Activated T-helper 1 cell treated with Interleukin-2 at 50 U/mL for 16 hours (primary cell): ENCODE data around the gene CCM2.
A peak's percentile ranks its signal among the peaks of the same experiment; 100 is the strongest.
"Not testable (repeated sequence)": the region's sequence is repeated elsewhere in the genome, so short reads cannot be mapped to it uniquely, and the experiment has no call there.

Experiments
- DNase-seq: peaks from one replicate; pipeline ENCODE4 v3.0.0-alpha.2; 2020; ENCODE audit warnings: low read depth

The CCM2 gene

DNA sequence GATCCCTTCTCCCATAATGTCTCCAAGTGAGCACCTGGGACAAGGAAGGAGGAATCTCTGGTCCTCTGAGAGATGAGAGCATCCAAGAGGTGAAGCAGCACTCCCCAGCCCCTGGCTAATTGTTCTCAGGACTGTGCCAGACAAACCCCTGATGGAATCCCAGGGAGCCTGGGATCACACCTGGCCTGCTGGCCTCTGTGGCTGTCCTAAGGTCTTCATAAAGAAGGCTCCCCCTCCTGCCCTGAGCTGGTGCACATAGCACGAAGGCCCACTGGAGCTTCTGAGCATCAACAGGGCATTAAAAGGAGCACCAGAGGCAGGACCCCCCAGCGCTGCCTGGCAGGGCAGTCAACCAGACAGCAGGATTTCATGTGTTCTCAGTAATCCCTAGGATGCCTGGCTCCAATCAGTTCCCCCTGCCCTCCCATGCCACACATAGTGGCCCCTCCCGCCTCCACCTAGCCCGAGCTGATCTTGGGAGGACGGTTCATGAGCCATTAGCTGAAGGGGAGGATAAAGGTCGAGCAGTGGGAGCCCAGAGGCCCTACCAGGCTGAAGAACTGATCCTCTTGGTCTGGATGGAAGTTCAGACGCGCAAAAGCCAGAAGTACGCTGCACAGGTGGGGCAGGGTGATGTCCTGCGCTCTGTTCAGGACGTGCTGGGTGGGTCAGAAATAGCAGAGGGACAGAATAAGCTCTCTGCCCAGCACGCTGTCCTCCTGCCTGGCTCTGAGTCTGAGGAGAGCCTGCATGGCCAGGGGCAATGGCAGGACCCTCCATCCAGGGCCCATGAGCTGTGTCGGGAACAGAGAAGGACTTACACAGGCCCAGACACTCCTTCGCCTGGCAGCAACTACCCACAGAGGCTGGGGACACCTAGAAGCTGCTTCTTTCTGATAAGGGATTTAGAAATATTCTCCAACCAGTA lies 103.0 kb downstream of the CCM2 start:
- DNase-seq, result no peak

- DNase-seq, result no peak
Observed at GRCh38 chr7:45103958-45104843, 104.2 kb downstream of the CCM2 start.

DNA sequence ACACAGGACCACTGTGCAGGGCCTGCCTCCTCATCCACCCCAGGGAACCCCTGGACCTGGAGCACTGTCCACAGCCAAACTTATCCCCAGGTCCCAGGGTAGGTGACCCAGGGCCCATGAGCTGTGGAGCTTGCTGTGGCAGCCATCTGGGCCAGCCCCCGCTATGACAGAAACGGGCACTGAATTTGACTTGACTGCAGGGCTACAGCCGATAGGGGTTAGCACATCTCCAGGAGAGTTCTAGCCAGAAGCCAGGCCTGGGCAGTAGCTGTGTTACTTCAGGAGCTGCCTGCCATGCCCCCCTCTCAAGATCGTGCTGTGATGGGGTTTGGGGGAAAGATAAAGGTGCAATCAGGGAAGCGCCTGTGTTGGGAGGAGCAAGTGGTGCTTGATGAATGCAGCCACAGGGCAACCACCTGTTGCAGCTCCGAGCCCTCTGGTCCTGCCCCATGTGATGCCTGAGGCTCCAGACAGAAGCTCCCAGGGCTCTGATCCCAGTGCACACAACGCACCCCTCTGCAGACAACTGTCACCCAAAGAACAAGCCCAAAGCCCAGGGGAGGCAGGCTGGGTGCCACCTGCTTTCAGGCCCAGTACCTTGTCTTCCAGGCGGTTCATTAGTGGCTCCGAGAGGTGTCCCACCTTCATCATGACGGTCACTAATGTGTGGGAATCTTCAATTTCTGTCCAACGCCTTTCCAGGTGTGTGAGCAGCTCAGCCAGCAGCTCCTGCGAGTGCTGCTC lies 105.0 kb downstream of the CCM2 start:
- DNase-seq, result no peak

GRCh38 chr7:45105588-45106188 lies 105.7 kb downstream of the CCM2 start:
- no peak for DNase-seq

DNA sequence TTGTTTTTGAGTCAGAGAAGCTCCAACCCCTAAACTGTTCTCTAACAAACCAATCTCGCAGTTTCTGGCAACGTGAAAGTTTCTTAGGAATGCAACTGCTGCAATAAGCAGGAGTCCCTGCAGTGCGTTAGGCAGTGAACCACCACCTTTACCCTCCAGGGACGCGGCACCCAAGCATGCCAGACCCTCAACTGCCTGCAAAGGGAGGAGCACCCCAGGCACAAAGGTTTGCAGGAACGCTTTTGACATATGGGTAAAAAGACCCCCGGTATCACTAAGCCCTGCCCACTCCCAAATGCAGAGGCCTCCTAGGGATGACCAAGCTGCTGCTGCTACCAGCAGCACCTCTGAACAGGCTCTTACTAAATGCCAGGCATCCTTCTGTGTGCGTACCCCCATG lies 106.8 kb downstream of the CCM2 start:
- DNase-seq, result no peak

DNA sequence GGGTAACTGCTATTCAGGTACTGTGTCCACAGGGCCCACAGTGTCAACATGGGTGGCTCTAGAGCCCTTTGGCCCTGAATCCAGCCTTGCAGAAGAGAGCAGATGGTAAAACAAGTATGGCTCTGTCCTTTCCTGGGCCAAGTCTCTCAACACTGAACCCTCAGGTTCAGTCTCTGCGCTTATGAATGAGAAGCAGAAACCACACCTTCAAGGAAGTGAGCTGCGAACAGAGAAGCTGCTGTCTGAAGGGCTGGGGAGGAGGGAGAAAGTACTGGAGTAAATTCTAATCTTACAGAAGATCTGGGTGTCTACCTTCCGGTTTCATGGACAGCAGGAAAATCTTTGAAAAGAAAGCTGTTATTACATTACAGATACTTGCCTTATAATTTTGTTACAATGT lies 107.4 kb downstream of the CCM2 start:
- DNase-seq, result no peak

GRCh38 chr7:45108863-45109262 lies 108.9 kb downstream of the CCM2 start:
- no peak for DNase-seq

DNA sequence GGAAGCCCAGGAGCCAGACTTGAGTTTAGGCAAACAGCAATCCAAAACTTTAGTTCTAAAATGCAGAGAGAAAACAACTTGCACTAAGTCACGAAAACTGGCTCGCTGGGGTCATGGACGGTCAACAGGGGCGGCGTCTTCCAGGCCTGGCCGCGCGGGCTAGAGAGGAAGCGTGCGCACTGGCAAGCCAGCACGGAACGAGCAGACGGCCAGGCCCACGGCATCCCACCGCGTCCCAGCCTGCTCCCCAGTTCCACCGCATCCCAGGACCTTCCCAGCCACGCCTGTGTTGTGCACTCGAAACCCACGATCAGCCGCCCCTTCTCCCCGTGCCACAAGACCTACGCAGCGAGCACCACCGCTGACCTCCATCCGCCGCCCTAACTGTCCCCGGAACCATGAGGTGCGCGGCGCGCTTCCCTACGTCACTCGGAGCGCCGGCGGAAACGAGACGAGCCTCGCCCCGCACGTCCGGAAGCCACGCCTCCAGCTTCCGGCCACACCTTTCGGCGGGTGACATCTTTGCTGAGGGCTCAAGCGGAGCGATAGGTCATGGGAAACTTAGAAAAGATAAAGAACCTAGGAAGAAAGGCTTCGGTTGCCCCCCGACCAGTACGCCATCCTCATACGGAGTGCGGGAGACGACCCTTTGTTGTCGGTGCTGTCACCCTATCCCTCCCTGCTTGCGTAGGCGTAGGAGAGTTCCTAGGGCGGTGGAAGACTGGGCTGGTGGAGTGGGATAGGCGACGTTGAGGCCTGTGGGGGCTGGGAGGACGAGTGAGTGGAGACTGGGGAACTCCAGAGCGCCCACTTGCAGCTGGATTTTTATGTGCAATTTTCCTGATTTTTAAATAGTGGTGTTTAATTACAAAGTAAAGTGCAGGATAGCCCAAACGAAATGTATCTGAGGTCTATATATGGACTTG lies 111.6 kb downstream of the CCM2 start, which contains the start of gene TBRG4:
Gene TBRG4, minus strand, starts transcription at position 400 of the 926 bp plus-strand sequence. CDS start 2,460 bp downstream, outside the sequence.
- DNase-seq, result peak; percentile 89

DNA sequence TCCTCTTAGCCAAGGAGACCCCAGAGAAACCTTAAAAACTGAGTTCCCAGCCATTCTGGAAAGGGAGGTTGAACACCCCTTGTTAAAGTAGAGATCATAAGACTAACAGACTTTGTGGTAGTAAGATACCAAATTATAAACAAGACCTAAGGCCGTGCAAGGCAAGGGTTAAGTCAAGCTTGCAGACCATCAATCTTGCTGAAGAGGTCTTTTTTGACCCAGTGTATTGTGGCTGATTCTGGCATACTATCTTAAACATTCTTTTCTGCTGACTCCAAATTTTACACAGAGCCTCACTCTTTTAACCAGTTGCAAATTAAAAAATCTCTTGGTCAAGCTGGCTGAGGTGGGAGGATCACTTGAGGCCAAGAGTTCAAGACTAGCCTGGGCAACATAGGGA lies 112.6 kb downstream of the CCM2 start:
- DNase-seq, result no peak

DNA sequence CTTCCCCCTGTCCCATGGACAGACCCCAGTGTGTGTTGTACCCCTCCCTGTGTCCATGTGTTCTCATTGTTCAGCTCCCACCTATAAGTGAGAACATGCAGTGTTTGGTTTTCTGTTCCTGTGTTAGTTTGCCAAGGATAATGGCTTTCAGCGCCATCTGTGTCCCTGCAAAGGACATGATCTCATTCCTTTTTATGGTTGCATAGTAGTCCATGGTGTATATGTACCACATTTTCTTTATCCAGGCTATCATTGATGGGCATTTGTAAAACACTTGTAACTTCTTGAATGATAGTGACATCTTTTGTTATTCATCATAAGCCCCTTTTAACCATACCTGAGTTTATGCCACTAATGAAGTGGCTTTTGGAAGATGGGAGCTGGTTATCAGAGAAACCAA lies 114.3 kb downstream of the CCM2 start:
- DNase-seq, result not testable (repeated sequence)

DNA sequence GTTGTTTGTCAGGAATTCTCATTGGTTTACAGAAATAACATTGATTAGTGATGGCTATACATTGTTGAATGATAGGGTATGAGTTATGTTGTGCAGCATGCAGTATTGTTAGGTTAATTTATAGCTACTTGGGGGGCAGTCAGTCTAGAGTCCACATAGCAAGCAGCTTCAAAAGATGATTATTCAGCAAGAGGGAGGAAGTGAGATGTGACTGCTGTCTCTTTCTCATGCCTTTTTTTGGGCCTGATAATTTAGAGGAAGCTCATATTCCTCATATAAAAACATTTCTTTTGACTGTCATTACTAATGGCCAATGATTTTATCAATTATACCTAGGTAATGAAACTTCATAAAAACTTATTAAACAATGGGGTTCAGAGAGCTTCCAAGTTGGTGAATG lies 114.9 kb downstream of the CCM2 start:
- no peak for DNase-seq

DNA sequence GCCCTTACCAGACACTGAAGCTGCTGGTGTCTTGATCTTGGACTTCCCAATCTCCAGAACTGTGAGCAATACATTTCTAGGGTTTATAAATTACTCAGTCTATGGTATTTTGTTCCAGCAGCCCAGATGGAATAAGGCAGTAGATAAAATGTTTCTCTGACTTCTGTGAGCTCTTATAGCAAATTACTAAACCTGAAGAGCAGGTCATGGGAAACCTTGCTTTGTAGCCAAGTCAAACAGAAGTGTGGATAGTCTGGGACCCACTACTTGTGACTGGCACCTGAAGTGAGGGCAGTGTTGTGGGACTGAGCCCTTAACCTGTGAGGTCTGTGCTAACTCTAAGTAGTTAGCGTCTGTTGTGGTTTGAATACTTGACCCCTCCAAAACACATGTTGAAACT lies 116.0 kb downstream of the CCM2 start:
- no peak for DNase-seq

DNA sequence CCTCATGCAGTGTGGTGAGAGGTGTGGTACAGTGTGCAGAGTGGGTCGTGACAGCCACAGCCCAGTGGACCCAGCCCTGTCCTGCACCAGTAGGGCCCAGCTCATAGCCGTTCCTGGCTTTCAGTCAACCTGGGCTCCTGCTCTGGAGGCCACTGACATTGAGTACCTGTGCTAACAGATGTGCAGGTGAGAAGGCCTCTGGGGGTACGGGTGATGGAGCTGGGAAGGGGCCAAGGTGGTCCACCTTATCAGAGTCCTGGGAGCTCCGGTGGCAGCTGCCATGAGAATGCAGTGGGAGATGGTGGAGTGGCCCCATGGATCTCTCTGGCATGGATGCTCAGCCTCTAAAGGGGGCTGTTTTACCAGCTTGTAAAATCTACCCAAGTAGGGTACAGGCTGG lies 117.6 kb downstream of the CCM2 start:
- DNase-seq, result no peak

DNA sequence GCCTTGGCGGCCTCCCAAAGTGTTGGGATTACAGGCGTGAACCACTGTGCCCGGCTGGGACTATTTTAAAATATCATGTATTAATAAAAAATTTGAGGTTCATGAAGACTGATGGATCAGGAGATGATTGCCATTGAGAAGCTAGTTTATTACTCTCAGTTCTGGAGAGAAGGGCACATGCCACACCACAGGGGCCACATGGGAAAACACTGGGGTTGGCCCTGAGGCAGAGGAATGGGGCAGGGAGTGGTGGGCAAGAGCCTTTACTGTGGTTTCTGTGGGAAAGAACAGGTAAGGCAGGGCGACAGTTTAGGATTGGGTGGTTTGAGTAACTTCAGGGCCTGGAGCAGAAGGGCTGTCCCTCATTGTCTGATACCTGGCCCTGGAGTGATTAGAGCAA lies 118.3 kb downstream of the CCM2 start:
- no peak for DNase-seq

DNA sequence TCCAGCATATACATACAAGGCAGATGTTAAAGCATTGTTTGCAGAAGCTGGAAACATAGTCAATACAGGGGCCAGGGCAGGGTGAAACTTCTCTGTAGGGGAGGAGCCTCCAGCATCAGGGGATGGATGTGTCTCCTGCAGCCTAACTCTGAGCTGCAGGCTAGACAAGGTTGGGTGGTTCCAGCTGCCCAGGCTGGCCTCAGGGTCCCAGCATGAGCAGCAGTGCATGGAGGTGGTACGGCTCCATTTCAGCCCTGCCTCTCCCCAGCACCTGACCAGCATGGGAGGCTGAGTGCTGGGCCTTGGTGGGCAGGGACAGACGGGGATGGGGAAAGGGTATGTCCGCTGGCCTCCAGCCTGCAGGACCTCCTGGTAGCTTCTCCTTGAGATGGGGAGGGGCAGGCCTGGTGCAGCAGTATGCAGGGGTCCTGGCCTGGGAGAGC lies 118.9 kb downstream of the CCM2 start:
- DNase-seq, result no peak

DNA sequence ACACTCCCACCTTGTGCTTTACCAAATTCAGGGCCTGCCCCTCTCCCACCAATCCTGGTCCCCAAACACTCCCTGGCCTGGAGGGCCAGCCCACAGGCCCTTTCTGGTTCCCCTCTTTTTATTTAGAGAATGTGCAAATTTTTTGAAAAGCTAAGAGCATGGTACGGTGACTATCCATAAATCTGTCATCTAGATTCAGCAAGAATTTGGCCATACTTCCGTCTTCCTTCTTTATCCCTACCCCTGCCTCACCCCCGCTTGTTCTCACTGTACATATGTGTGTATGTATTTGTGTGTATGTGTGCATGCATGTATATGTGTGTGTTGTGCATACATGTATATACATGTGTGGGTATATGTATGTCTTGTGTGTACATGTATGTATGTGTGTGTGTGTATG lies 119.5 kb downstream of the CCM2 start:
- no peak for DNase-seq

DNA sequence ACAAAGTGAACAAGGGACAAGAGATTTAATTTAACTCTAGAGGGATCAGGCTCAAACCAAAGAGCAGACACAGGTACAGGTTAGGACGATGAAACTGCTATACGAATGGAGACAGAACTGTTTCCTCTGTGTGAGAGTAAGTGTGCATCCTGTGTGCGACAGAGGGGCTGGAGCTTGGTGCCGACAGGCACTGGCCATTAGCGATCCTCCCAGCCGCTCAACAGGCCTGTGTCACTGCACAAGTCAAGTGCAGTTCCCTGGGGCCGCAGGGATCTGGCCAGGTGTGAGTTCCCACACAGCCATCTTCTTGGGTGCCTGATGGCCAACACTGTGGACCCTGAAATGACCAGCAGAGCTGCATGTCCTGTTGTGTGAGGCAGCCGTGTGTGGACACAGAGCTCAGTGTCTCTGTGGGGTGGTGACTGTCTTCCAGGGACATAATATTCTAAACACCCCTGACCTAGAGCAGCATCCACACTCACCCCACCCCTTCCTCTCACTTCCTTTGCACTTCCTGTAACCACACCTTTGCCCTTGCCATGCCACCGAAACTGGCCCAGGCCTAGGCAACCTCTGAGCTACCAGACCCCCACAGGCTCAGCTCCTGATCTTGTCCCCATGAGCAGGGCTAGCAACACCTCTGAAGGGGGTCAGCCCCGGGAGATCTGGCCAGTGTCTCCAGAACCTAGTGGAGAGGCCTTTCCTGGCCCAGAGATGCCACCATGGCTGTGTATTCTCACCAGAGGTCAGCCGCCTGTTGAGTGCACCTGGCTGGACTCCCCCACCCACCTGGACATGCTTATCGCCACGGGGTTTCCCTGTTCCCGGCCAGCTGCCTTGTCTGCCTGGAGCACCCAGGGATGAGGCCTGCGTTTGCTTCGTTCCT lies 123.2 kb downstream of the CCM2 start:
- no peak for DNase-seq

DNA sequence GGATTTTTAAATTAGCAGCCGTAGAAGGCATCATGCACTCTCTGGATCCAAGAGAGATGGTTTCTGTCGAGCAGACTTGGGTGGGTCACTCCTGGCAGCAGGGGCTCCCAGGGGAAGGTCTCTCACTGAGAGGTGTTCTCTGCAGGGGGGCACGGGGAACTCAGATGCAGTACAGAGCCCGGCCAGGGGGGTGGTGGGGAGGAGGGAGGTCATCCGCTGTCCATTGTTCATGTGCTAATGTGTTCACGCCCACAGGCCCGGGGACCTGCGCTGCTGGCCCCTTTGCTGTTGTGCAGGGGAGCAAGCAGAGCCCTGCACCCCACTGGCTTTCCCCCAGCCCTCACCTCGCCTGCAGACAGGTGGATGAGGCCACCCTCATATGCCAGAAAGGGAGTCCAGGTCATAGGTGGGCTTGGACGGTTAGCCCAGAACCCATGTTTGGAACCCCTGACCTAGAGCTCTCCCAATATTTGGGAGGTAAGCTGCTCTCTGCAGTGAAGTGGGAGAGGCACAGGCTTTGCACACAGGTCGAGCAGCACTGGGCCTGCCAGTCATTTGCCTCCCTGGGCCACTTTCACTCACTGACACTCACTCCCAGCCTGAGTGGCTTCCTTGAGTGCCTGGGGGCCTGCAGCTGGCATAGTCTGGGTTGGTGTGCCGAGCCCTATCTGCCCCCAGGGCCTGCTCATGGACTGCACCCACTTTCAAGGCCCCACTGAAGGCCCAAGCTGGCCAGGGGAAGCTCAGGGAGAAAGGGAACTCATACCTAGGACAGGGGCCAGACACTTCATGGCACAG lies 124.1 kb downstream of the CCM2 start:
- no peak for DNase-seq
